Neural crest cell (in vitro differentiated cells): ENCODE data around the gene DNAJB8. TPM values are rescaled to one million over a fixed set of nuclear protein-coding genes. Genes with fewer than 3 reads are reported as not detected.

Experiments used
- DNase-seq: peaks from one replicate; pipeline ENCODE4 v3.0.0; 2021; ENCODE audit warnings: low read depth, mixed read lengths, low spot score
- H3K27ac Mint-ChIP-seq: one replicate; pipeline ENCODE4 v1.8.0; 2021; ENCODE audit warnings: mild to moderate bottlenecking, mixed read lengths; ENCODE audit not compliant: unreplicated experiment
- H3K27me3 Mint-ChIP-seq: 2 replicates; pipeline ENCODE4 v1.8.0; 2021; ENCODE audit warnings: low read depth, mild to moderate bottlenecking, mixed read lengths
- H3K36me3 Mint-ChIP-seq: 2 replicates; pipeline ENCODE4 v1.8.0; 2021; ENCODE audit warnings: low read depth, mild to moderate bottlenecking, mixed read lengths
- H3K4me1 Mint-ChIP-seq: 2 replicates; pipeline ENCODE4 v1.8.0; 2021; ENCODE audit warnings: mixed read lengths
- H3K4me3 Mint-ChIP-seq: one replicate; pipeline ENCODE4 v1.8.0; 2021; ENCODE audit warnings: mild to moderate bottlenecking, mixed read lengths
- H3K9me3 Mint-ChIP-seq: 2 replicates; pipeline ENCODE4 v1.8.0; 2021; ENCODE audit warnings: mixed read lengths
- CTCF ChIP-seq: fragments of 200-600 bp; sonication (generic); conservative IDR thresholded peaks from 2 replicates; pipeline ENCODE4 v1.5.0; 2021; ENCODE audit warnings: antibody characterized with exemption, mild to moderate bottlenecking
- total RNA-seq: library from RNA; stranded (reverse); gene quantifications from 2 replicates; pipeline ENCODE4 v1.2.1, GENCODE V29; 2021

The DNAJB8 gene
- total RNA-seq, 1 donor from 2014 or later = not detected

GRCh38 chr3:128478576-128479506 is 12.2 kb upstream of the DNAJB8 start:
- peaks cover 16% of the 10 kb centered on the region for H3K4me1 Mint-ChIP-seq
- no peak for TF ChIP-seq CTCF
- H3K9me3 Mint-ChIP-seq = no peaks in the 10 kb centered on the region
- H3K36me3 Mint-ChIP-seq = no peaks in the 10 kb centered on the region
- no peak for DNase-seq
- H3K27me3 Mint-ChIP-seq = peaks cover 97% of the 10 kb centered on the region
- no peak overlapping the region for H3K4me3 Mint-ChIP-seq
- H3K27ac Mint-ChIP-seq = no peak overlapping the region

- H3K36me3 Mint-ChIP-seq = no peaks in the 10 kb centered on the region
- no peak overlapping the region for H3K4me3 Mint-ChIP-seq
- H3K27ac Mint-ChIP-seq = no peak overlapping the region
- no peak for DNase-seq
- H3K4me1 Mint-ChIP-seq = no peaks in the 10 kb centered on the region
- no peak for TF ChIP-seq CTCF
- H3K27me3 Mint-ChIP-seq = peaks cover 97% of the 10 kb centered on the region
- H3K9me3 Mint-ChIP-seq = no peaks in the 10 kb centered on the region
Observed at GRCh38 chr3:128476659-128477058, 10.0 kb upstream of the DNAJB8 start.

GRCh38 chr3:128475355-128475754 is 8.7 kb upstream of the DNAJB8 start:
- H3K27me3 Mint-ChIP-seq = peaks cover 96% of the 10 kb centered on the region

GRCh38 chr3:128473737-128474136 is 7.0 kb upstream of the DNAJB8 start:
- Mint-ChIP-seq H3K36me3 (no peaks in the 10 kb centered on the region), H3K4me3 (no peak overlapping the region), H3K27me3 (peaks cover 87% of the 10 kb centered on the region), H3K4me1 (no peaks in the 10 kb centered on the region), H3K27ac (no peak overlapping the region), H3K9me3 (no peaks in the 10 kb centered on the region)
- TF ChIP-seq CTCF = no peak
- DNase-seq = no peak

More at GRCh38 chr3:128475355-128475754, 8.7 kb upstream of the DNAJB8 start:
- H3K4me1 Mint-ChIP-seq = no peaks in the 10 kb centered on the region
- no peak for DNase-seq
- TF ChIP-seq CTCF = no peak
- no peaks in the 10 kb centered on the region for H3K9me3 Mint-ChIP-seq
- no peak overlapping the region for H3K27ac Mint-ChIP-seq
- no peak overlapping the region for H3K4me3 Mint-ChIP-seq
- no peaks in the 10 kb centered on the region for H3K36me3 Mint-ChIP-seq

- no peak for DNase-seq
- Mint-ChIP-seq H3K9me3 (no peaks in the 10 kb centered on the region), H3K4me1 (no peaks in the 10 kb centered on the region), H3K27me3 (peaks cover 84% of the 10 kb centered on the region), H3K27ac (no peak overlapping the region), H3K36me3 (no peaks in the 10 kb centered on the region), H3K4me3 (no peak overlapping the region)
- no peak for TF ChIP-seq CTCF
Observed at GRCh38 chr3:128473180-128473519, 6.5 kb upstream of the DNAJB8 start.
